ENCODE data around the gene ATOX1. TPM values are rescaled to one million over a fixed set of nuclear protein-coding genes. Genes with fewer than 3 reads are reported as not detected.

Gene ATOX1
- 10 to 100 TPM; 23.0 to 86.6 (median 48.3) TPM for total RNA-seq
- 10 to 100 TPM; 72.8 to 73.1 TPM for polyA plus RNA-seq
- long read RNA-seq, donor 1, transcript ATOX1-201 (4 exons, 488 nt): major isoform, 7 of 30 reads
- long read RNA-seq, donor 1, partial matches to known transcripts: 6 of 30 reads
- long read RNA-seq, donor 1, other reads (novel, unspliced or antisense): 15 of 30 reads
- long read RNA-seq, donor 2, transcript ATOX1-201 (4 exons, 488 nt): major isoform, 71 of 170 reads
- long read RNA-seq, donor 2, partial matches to known transcripts: 30 of 170 reads
- long read RNA-seq, donor 2, other reads (novel, unspliced or antisense): 64 of 170 reads
- long read RNA-seq, donor 3, transcript ATOX1-201 (4 exons, 488 nt): major isoform, 9 of 18 reads
- long read RNA-seq, donor 3, partial matches to known transcripts: 1 of 18 reads
- long read RNA-seq, donor 3, other reads (novel, unspliced or antisense): 6 of 18 reads

- Histone ChIP-seq H3K4me3 (peak within 1 kb of the TSS; percentile 95), H3K4me1 (ENCODE audit: insufficient read depth) (peaks cover 7% of the 10 kb centered on the region), H3K27ac (peak within 1 kb of the TSS; percentile 20 to 71), H3K27me3 (no peaks in the 10 kb centered on the region), H3K36me3 (no peaks in the 10 kb centered on the region), H3K9me3 (no peaks in the 10 kb centered on the region)
- intact Hi-C loops (cut with DNase I): no loop called here
- DNase-seq: peak; percentile 90 to 95 (median 94)
- peak; percentile 25 to 66 (median 63) for TF ChIP-seq CTCF (IDR thresholded peaks at IDR 0.05)
- peak; percentile 83 for TF ChIP-seq POLR2A (IDR thresholded peaks at IDR 0.05)
- no peak for TF ChIP-seq EP300 (IDR thresholded peaks at IDR 0.05)
- WGBS, 3 donors: 2 to 3% (median 2%) methylated on average over 54 to 61 of the region's 61 CpGs
Observed at GRCh38 chr5:151758430-151759241, at the start of gene ATOX1. Gene ATOX1, minus strand, starts transcription at chr5:151758631. Its CDS starts 80 bp downstream, at chr5:151758551.

- Histone ChIP-seq H3K4me1 (ENCODE audit: insufficient read depth) (peaks cover 1% of the 10 kb centered on the region), H3K27ac (no peak overlapping the region), H3K27me3 (no peaks in the 10 kb centered on the region), H3K4me3 (no peak overlapping the region), H3K36me3 (no peaks in the 10 kb centered on the region), H3K9me3 (no peaks in the 10 kb centered on the region)
- intact Hi-C loops (cut with DNase I): no loop called here
- 92 to 96% (median 95%) methylated on average over 3 of the region's 3 CpGs for WGBS, 3 donors
- no peak for TF ChIP-seq POLR2A (IDR thresholded peaks at IDR 0.05)
- TF ChIP-seq EP300 (IDR thresholded peaks at IDR 0.05): no peak
- no peak for TF ChIP-seq CTCF (IDR thresholded peaks at IDR 0.05)
- no peak for DNase-seq
Observed at GRCh38 chr5:151805414-151806223, 47.2 kb upstream of the ATOX1 start.

GRCh38 chr5:151800532-151800931, 42.1 kb upstream of the ATOX1 start:
- TF ChIP-seq POLR2A (IDR thresholded peaks at IDR 0.05): no peak
- TF ChIP-seq CTCF (IDR thresholded peaks at IDR 0.05): no peak
- no peak for TF ChIP-seq EP300 (IDR thresholded peaks at IDR 0.05)

GRCh38 chr5:151799407-151799806, 41.0 kb upstream of the ATOX1 start:
- no peak overlapping the region for H3K27ac ChIP-seq
- no peaks in the 10 kb centered on the region for H3K4me1 ChIP-seq (ENCODE audit: insufficient read depth)
- DNase-seq: no peak
- H3K4me3 ChIP-seq: no peak overlapping the region
- H3K27me3 ChIP-seq: no peaks in the 10 kb centered on the region
- WGBS, 3 donors: 74 to 83% (median 83%) methylated on average over 3 of the region's 3 CpGs
- H3K9me3 ChIP-seq: no peaks in the 10 kb centered on the region
- TF ChIP-seq EP300 (IDR thresholded peaks at IDR 0.05): no peak
- TF ChIP-seq POLR2A (IDR thresholded peaks at IDR 0.05): no peak
- TF ChIP-seq CTCF (IDR thresholded peaks at IDR 0.05): no peak
- intact Hi-C loops (cut with DNase I): no loop called here
- H3K36me3 ChIP-seq: no peaks in the 10 kb centered on the region

More at GRCh38 chr5:151800532-151800931, 42.1 kb upstream of the ATOX1 start:
- no peak for DNase-seq
- no peak overlapping the region for H3K27ac ChIP-seq
- H3K36me3 ChIP-seq: no peaks in the 10 kb centered on the region
- intact Hi-C loops (cut with DNase I): no loop called here
- no peak overlapping the region for H3K4me3 ChIP-seq
- H3K4me1 ChIP-seq (ENCODE audit: insufficient read depth): peaks cover 1% of the 10 kb centered on the region
- H3K9me3 ChIP-seq: no peaks in the 10 kb centered on the region
- WGBS, 3 donors: 76 to 78% (median 78%) methylated on average over 2 of the region's 2 CpGs
- no peaks in the 10 kb centered on the region for H3K27me3 ChIP-seq
